Dendritic cell treated with granulocyte-macrophage colony-stimulating factor and Interleukin-4, amounts not matched to agents 40 ng/mL and 50 ng/mL, for 4 days (primary cell): ENCODE data around the gene ADGRA1.

Experiments used
- H3K27ac Mint-ChIP-seq: one replicate; pipeline ENCODE4 v1.8.0; 2022; ENCODE audit warnings: mild to moderate bottlenecking, mixed read lengths
- H3K27me3 Mint-ChIP-seq: one replicate; pipeline ENCODE4 v1.8.0; 2022; ENCODE audit warnings: mild to moderate bottlenecking, mixed read lengths
- H3K36me3 Mint-ChIP-seq: one replicate; pipeline ENCODE4 v1.8.0; 2022; ENCODE audit warnings: low read depth, mixed read lengths
- H3K4me1 Mint-ChIP-seq: one replicate; pipeline ENCODE4 v1.8.0; 2022; ENCODE audit warnings: low read depth, mixed read lengths
- H3K4me3 Mint-ChIP-seq: one replicate; pipeline ENCODE4 v1.8.0; 2022; ENCODE audit warnings: mild to moderate bottlenecking, moderate library complexity, mixed read lengths
- H3K9me3 Mint-ChIP-seq: one replicate; pipeline ENCODE4 v1.8.0; 2022; ENCODE audit warnings: mixed read lengths
- intact Hi-C: fragments of 100-400 bp; cut with micrococcal nuclease; formaldehyde crosslinking; loops from one replicate; pipeline ENCODE4 v1.15.0; 2022

Gene ADGRA1

GRCh38 chr10:133060881-133061280 lies 26.8 kb upstream of the ADGRA1 start:
- H3K4me1 Mint-ChIP-seq: peaks cover 18% of the 10 kb centered on the region
- H3K4me3 Mint-ChIP-seq: no peak overlapping the region
- no peaks in the 10 kb centered on the region for H3K9me3 Mint-ChIP-seq
- intact Hi-C loops: no loop called here
- no peaks in the 10 kb centered on the region for H3K36me3 Mint-ChIP-seq
- no peak overlapping the region for H3K27ac Mint-ChIP-seq
- H3K27me3 Mint-ChIP-seq: peaks cover 16% of the 10 kb centered on the region

GRCh38 chr10:133061296-133062038 lies 26.3 kb upstream of the ADGRA1 start:
- no peaks in the 10 kb centered on the region for H3K9me3 Mint-ChIP-seq
- no peak overlapping the region for H3K27ac Mint-ChIP-seq
- H3K4me3 Mint-ChIP-seq: no peak overlapping the region
- peaks cover 18% of the 10 kb centered on the region for H3K4me1 Mint-ChIP-seq
- peaks cover 16% of the 10 kb centered on the region for H3K27me3 Mint-ChIP-seq
- intact Hi-C loops: no loop called here
- no peaks in the 10 kb centered on the region for H3K36me3 Mint-ChIP-seq

GRCh38 chr10:133062085-133062484 lies 25.6 kb upstream of the ADGRA1 start:
- Mint-ChIP-seq H3K4me1 (peaks cover 18% of the 10 kb centered on the region), H3K27ac (no peak overlapping the region), H3K4me3 (no peak overlapping the region), H3K9me3 (no peaks in the 10 kb centered on the region), H3K36me3 (no peaks in the 10 kb centered on the region), H3K27me3 (peaks cover 16% of the 10 kb centered on the region)
- intact Hi-C loops: no loop called here

- peaks cover 15% of the 10 kb centered on the region for H3K27me3 Mint-ChIP-seq
- H3K4me1 Mint-ChIP-seq: peaks cover 18% of the 10 kb centered on the region
- intact Hi-C loops: no loop called here
- H3K36me3 Mint-ChIP-seq: no peaks in the 10 kb centered on the region
- no peak overlapping the region for H3K4me3 Mint-ChIP-seq
- H3K9me3 Mint-ChIP-seq: no peaks in the 10 kb centered on the region
- H3K27ac Mint-ChIP-seq: no peak overlapping the region
Observed at GRCh38 chr10:133062635-133063034, 25.1 kb upstream of the ADGRA1 start.

- H3K27me3 Mint-ChIP-seq: peaks cover 6% of the 10 kb centered on the region
- intact Hi-C loops: no loop called here
- H3K9me3 Mint-ChIP-seq: no peaks in the 10 kb centered on the region
- H3K27ac Mint-ChIP-seq: no peak overlapping the region
- H3K4me1 Mint-ChIP-seq: peaks cover 6% of the 10 kb centered on the region
- H3K4me3 Mint-ChIP-seq: no peak overlapping the region
- H3K36me3 Mint-ChIP-seq: no peaks in the 10 kb centered on the region
Observed at GRCh38 chr10:133067149-133068105, 20.3 kb upstream of the ADGRA1 start.

- no peak overlapping the region for H3K27ac Mint-ChIP-seq
- H3K9me3 Mint-ChIP-seq: no peaks in the 10 kb centered on the region
- no peaks in the 10 kb centered on the region for H3K36me3 Mint-ChIP-seq
- no peak overlapping the region for H3K4me3 Mint-ChIP-seq
- peaks cover 2% of the 10 kb centered on the region for H3K27me3 Mint-ChIP-seq
- intact Hi-C loops: no loop called here
- no peaks in the 10 kb centered on the region for H3K4me1 Mint-ChIP-seq
Observed at GRCh38 chr10:133068111-133069032, 19.4 kb upstream of the ADGRA1 start.

GRCh38 chr10:133069033-133069525 lies 18.6 kb upstream of the ADGRA1 start:
- Mint-ChIP-seq H3K4me3 (no peak overlapping the region), H3K36me3 (no peaks in the 10 kb centered on the region), H3K4me1 (no peaks in the 10 kb centered on the region), H3K27me3 (peaks cover 2% of the 10 kb centered on the region), H3K9me3 (no peaks in the 10 kb centered on the region), H3K27ac (no peak overlapping the region)
- intact Hi-C loops: no loop called here

- intact Hi-C loops: no loop called here
- H3K36me3 Mint-ChIP-seq: no peaks in the 10 kb centered on the region
- H3K27me3 Mint-ChIP-seq: peaks cover 3% of the 10 kb centered on the region
- H3K4me1 Mint-ChIP-seq: no peaks in the 10 kb centered on the region
- H3K9me3 Mint-ChIP-seq: no peaks in the 10 kb centered on the region
- H3K27ac Mint-ChIP-seq: no peak overlapping the region
- no peak overlapping the region for H3K4me3 Mint-ChIP-seq
Observed at GRCh38 chr10:133070405-133070804, 17.3 kb upstream of the ADGRA1 start.

GRCh38 chr10:133070810-133071209 lies 16.9 kb upstream of the ADGRA1 start:
- intact Hi-C loops: no loop called here
- H3K36me3 Mint-ChIP-seq: no peaks in the 10 kb centered on the region
- no peak overlapping the region for H3K4me3 Mint-ChIP-seq
- peaks cover 3% of the 10 kb centered on the region for H3K27me3 Mint-ChIP-seq
- H3K4me1 Mint-ChIP-seq: no peaks in the 10 kb centered on the region
- H3K9me3 Mint-ChIP-seq: no peaks in the 10 kb centered on the region
- H3K27ac Mint-ChIP-seq: no peak overlapping the region

GRCh38 chr10:133071733-133072132 lies 16.0 kb upstream of the ADGRA1 start:
- H3K4me1 Mint-ChIP-seq: no peaks in the 10 kb centered on the region
- intact Hi-C loops: no loop called here

GRCh38 chr10:133072196-133072595 lies 15.5 kb upstream of the ADGRA1 start:
- H3K9me3 Mint-ChIP-seq: no peaks in the 10 kb centered on the region
- no peak overlapping the region for H3K27ac Mint-ChIP-seq
- no peaks in the 10 kb centered on the region for H3K36me3 Mint-ChIP-seq
- intact Hi-C loops: no loop called here
- no peak overlapping the region for H3K4me3 Mint-ChIP-seq
- H3K27me3 Mint-ChIP-seq: peaks cover 3% of the 10 kb centered on the region
- no peaks in the 10 kb centered on the region for H3K4me1 Mint-ChIP-seq

More at GRCh38 chr10:133071733-133072132, 16.0 kb upstream of the ADGRA1 start:
- Mint-ChIP-seq H3K36me3 (no peaks in the 10 kb centered on the region), H3K9me3 (no peaks in the 10 kb centered on the region), H3K27me3 (peaks cover 3% of the 10 kb centered on the region), H3K4me3 (no peak overlapping the region), H3K27ac (no peak overlapping the region)

- Mint-ChIP-seq H3K27me3 (peaks cover 3% of the 10 kb centered on the region), H3K4me3 (no peak overlapping the region)
Observed at GRCh38 chr10:133072720-133073390, 14.9 kb upstream of the ADGRA1 start.

More at GRCh38 chr10:133072720-133073390, 14.9 kb upstream of the ADGRA1 start:
- no peaks in the 10 kb centered on the region for H3K36me3 Mint-ChIP-seq
- no peaks in the 10 kb centered on the region for H3K4me1 Mint-ChIP-seq
- intact Hi-C loops: no loop called here
- no peak overlapping the region for H3K27ac Mint-ChIP-seq
- no peaks in the 10 kb centered on the region for H3K9me3 Mint-ChIP-seq
